HG03432 (cell line): ENCODE measurements around the gene KCTD6.

Experiments
- ATAC-seq: cut with Tn5 transposase; IDR thresholded peaks from one replicate; pipeline ENCODE4 v1.9.1; 2021; ENCODE audit warnings: mild to moderate bottlenecking, moderate library complexity; ENCODE audit not compliant: unreplicated experiment

KCTD6 gene

GRCh38 chr3:58551636-58552180 is 59.8 kb downstream of the KCTD6 start:
- no peak for ATAC-seq
